ENCODE results near the gene RASGRP2.

DNA sequence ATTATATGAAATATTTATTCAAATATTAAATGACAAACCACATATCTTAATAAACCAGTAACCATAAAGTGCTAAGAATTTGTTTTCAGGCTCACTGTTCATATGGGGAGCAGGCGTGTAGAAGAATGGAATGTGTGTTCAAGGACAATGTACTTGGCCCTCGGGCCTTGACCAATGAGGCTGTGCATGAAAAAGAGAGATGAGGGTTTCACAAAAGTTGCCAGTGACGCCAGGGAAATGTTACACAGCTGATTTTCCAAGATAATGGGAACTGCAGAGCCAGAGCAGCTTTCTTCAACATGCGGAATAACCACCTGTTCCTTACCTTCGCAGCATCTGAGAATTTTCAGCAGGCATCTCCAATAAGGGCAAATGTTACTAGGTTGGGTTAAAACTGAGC is 30.2 kb upstream of the RASGRP2 start:
- TF ChIP-seq CTCF (IDR thresholded peaks at IDR 0.05) (no peak), EP300 (IDR thresholded peaks at IDR 0.05) (no peak), POLR2A (IDR thresholded peaks at IDR 0.05) (no peak)
